ENCODE results near the gene VSIG2. TPM values are rescaled to one million over a fixed set of nuclear protein-coding genes. Genes with fewer than 3 reads are reported as not detected.
A peak's percentile ranks its signal among the peaks of the same experiment; 100 is the strongest.

Gene VSIG2
- total RNA-seq, 6 experiments from 2014 or later = 0.14 TPM; not detected in 5

- H3K36me3 Mint-ChIP-seq (ENCODE audit: low read depth) = no peaks in the 10 kb centered on the region
- no peak overlapping the region for H3K4me3 Mint-ChIP-seq
- no peak for DNase-seq
- TF ChIP-seq, protein P1, sequence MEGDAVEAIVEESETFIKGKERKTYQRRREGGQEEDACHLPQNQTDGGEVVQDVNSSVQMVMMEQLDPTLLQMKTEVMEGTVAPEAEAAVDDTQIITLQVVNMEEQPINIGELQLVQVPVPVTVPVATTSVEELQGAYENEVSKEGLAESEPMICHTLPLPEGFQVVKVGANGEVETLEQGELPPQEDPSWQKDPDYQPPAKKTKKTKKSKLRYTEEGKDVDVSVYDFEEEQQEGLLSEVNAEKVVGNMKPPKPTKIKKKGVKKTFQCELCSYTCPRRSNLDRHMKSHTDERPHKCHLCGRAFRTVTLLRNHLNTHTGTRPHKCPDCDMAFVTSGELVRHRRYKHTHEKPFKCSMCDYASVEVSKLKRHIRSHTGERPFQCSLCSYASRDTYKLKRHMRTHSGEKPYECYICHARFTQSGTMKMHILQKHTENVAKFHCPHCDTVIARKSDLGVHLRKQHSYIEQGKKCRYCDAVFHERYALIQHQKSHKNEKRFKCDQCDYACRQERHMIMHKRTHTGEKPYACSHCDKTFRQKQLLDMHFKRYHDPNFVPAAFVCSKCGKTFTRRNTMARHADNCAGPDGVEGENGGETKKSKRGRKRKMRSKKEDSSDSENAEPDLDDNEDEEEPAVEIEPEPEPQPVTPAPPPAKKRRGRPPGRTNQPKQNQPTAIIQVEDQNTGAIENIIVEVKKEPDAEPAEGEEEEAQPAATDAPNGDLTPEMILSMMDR (IDR thresholded peaks at IDR 0.05) = no peak
- no peaks in the 10 kb centered on the region for H3K9me3 Mint-ChIP-seq
- H3K4me1 Mint-ChIP-seq (ENCODE audit: low read depth) = peaks cover 54% of the 10 kb centered on the region
- H3K27ac Mint-ChIP-seq = no peak overlapping the region
- no peaks in the 10 kb centered on the region for H3K27me3 Mint-ChIP-seq (ENCODE audit: insufficient read depth)
These were observed 44.3 kb upstream of the VSIG2 start for GRCh38 chr11:124796312-124796711.

GRCh38 chr11:124793466-124794278 lies 41.6 kb upstream of the VSIG2 start:
- no peak overlapping the region for H3K27ac Mint-ChIP-seq
- DNase-seq = peak; percentile 44
- TF ChIP-seq, protein P1 (IDR thresholded peaks at IDR 0.05) = peak; percentile 84
- no peaks in the 10 kb centered on the region for H3K27me3 Mint-ChIP-seq (ENCODE audit: insufficient read depth)
- no peaks in the 10 kb centered on the region for H3K36me3 Mint-ChIP-seq (ENCODE audit: low read depth)
- H3K9me3 Mint-ChIP-seq = no peaks in the 10 kb centered on the region
- no peak overlapping the region for H3K4me3 Mint-ChIP-seq
- H3K4me1 Mint-ChIP-seq (ENCODE audit: low read depth) = peaks cover 46% of the 10 kb centered on the region

DNA sequence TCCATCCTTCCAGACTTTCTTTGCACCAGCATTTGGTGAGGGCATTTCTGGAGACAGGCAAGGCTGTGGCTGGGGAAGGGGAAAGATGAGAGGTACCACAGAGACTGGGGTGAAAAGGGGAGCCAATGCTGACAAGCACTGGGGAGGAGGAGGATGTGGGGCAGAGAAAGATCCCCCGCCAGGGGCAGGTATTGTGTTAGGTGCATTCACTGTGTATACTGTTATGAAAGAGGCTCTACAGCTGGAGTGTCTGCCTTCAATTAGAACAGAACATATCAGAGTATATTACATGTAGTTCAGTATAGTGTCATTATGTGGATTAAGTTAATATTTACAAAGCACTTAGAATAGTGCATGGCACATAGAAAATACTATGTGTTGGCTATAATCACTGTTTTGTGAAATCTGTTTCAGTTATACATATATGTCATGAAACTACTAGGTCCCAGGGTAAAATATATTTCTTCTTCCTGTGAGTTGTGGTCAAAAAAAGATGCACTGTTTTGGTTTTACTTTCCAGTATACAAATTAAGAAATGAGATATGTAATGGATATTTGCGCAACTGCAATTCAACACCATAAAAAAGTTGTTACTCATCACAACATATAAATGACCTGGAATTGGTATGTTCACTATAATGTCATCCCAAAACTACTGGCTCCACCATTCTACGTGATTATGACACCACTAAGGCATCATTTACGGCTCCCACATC lies 39.7 kb upstream of the VSIG2 start:
- Mint-ChIP-seq H3K36me3 (ENCODE audit: low read depth) (no peaks in the 10 kb centered on the region), H3K4me1 (ENCODE audit: low read depth) (peaks cover 43% of the 10 kb centered on the region), H3K27ac (no peak overlapping the region), H3K27me3 (ENCODE audit: insufficient read depth) (no peaks in the 10 kb centered on the region), H3K9me3 (no peaks in the 10 kb centered on the region), H3K4me3 (no peak overlapping the region)
- TF ChIP-seq, protein P1 (IDR thresholded peaks at IDR 0.05) = no peak
- no peak for DNase-seq

DNA sequence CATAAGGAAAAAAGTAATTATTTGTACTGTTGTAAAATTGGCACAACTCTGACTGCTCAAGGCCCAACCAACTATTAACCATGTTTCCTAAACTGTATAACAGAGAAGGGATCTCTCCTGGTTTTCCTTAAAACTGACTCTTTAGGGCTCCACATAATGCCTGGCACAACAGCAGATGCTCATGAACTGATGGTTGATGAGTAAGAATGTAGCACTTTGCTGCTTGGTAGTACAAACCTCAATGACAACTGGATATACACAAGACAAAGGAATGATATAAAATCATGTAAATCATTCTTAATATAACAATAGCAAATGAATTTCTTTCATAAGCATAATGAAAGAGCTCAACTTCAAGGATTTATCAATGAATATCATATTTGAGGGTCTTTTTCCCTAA lies 36.5 kb upstream of the VSIG2 start:
- Mint-ChIP-seq H3K4me1 (ENCODE audit: low read depth) (peaks cover 31% of the 10 kb centered on the region), H3K36me3 (ENCODE audit: low read depth) (no peaks in the 10 kb centered on the region), H3K4me3 (no peak overlapping the region), H3K27ac (no peak overlapping the region), H3K27me3 (ENCODE audit: insufficient read depth) (no peaks in the 10 kb centered on the region), H3K9me3 (no peaks in the 10 kb centered on the region)
- TF ChIP-seq, protein P1 (IDR thresholded peaks at IDR 0.05) = no peak
- DNase-seq = no peak

DNA sequence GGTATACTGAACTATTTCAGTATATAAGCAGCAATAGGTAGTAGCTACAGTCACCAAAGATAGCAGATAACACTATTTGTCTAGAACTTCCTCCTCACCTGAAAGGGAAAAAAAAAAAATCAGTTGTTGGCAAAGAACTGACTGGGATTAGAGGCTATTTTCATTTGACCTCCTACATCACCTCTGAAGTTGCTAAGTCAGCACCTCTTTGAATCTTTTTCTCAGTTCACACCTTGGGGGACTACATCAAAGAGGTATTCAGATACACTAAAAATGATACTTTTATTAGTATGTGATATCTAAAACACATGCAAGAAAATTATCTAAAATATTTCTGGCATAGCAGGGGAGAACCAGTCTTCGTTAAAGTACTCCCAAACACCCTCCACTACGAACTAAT lies 32.0 kb upstream of the VSIG2 start:
- DNase-seq = no peak
- no peaks in the 10 kb centered on the region for H3K9me3 Mint-ChIP-seq
- TF ChIP-seq, protein P1 (IDR thresholded peaks at IDR 0.05) = no peak
- H3K4me1 Mint-ChIP-seq (ENCODE audit: low read depth) = peaks cover 10% of the 10 kb centered on the region
- H3K27ac Mint-ChIP-seq = no peak overlapping the region
- no peak overlapping the region for H3K4me3 Mint-ChIP-seq
- H3K36me3 Mint-ChIP-seq (ENCODE audit: low read depth) = no peaks in the 10 kb centered on the region
- no peaks in the 10 kb centered on the region; the same call in 1 of the 2 replicates for H3K27me3 Mint-ChIP-seq (ENCODE audit: insufficient read depth)
